ENCODE measurements around the gene CXCR2.
"Not testable (repeated sequence)": the region's sequence is repeated elsewhere in the genome, so short reads cannot be mapped to it uniquely, and the experiment has no call there.

Gene CXCR2

DNA sequence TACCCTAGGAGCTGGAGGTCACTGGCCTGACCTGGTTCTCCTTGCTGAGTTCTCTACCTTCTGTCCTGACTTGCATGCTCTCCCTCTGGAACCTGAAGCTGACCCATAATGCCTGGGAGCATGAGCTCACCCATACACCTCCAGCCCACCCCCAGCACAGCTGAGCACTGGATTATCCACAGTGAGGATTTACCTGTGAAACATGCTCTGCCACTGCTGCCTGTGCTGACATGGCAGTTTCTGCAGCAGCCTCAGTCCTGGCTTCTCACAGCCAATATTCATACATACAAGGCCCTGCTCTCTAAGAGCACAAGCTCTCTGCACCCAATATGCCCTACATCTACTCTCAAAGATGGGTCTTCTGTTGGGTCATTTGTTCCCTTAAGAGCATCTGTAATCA lies 5.0 kb downstream of the CXCR2 start:
- no peak for DNase-seq

- DNase-seq, result no peak
Measured at GRCh38 chr2:218137514-218137913, 11.7 kb downstream of the CXCR2 start.

GRCh38 chr2:218138047-218138446 lies 12.2 kb downstream of the CXCR2 start:
- DNase-seq, result no peak

DNA sequence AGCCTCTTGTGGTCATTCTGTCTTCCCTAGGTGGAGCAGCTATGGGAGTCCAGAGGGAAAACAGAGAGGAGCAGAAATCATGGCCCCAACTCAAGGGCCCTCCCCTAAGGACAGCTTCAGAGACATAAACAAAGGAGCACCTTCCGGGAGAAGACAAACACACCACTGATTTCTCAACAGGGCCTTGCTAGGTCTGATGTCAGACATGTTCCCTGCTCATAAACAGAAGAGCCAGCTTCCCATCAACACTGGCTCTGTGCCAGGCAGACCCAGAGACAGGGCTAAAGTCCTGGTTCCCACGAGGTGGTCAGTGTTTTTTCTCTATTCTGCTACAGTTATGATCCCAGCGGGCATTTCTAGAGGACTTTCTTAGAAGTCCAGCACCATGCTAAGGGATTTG lies 19.3 kb downstream of the CXCR2 start:
- no peak for DNase-seq

- no peak for DNase-seq
Measured at GRCh38 chr2:218146056-218146455, 20.2 kb downstream of the CXCR2 start.

DNA sequence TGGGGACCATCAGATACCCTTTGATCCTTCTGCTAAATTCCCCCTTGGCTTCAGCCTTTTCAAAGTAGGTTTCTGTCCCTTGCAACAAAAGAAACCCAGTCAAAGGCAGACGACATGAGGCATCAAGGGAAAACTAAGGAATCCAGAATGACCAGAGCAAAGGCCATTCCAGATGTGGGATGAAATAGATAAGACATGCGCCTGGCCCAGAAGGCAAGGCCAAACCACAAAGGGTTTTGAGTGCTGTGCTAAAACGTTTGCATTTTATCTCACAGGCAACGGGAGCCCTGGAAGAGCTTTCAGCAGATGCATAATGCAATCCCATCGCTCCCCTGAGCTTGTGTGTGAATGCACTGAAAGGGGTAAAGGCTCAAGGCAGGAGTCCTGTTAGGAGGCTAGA lies 23.3 kb downstream of the CXCR2 start:
- no peak for DNase-seq

DNA sequence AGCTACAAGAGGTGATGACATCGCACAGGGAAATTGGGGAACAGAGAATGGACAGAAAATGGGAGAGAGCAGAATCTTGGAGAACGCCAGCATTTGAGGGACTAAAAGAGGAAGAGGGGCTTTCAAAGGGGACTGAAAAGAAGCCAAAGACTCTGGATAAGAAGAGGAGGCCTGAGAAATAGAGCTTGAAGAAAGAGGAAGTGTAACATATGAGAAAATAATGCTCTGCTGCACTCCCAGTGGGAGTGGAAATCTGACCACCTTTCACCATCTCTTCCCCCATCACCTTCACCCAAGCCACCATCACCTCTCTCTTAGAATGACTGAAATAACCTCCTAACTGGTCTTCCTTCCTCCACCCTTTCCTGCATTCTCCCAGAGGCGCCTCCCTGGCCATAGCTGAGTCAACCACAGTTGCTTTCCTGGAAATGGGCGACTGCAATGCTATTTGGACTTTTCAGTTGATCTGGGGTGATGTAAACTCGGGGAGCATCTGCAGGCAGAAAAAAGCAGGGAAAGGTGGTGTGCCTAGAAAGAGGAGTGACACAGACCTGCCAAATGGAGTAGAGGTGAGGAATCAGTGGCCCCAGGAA lies 24.1 kb downstream of the CXCR2 start:
- DNase-seq, result no peak

GRCh38 chr2:218152172-218152571 lies 26.3 kb downstream of the CXCR2 start:
- no peak for DNase-seq

GRCh38 chr2:218152777-218153176 lies 26.9 kb downstream of the CXCR2 start:
- no peak for DNase-seq

DNA sequence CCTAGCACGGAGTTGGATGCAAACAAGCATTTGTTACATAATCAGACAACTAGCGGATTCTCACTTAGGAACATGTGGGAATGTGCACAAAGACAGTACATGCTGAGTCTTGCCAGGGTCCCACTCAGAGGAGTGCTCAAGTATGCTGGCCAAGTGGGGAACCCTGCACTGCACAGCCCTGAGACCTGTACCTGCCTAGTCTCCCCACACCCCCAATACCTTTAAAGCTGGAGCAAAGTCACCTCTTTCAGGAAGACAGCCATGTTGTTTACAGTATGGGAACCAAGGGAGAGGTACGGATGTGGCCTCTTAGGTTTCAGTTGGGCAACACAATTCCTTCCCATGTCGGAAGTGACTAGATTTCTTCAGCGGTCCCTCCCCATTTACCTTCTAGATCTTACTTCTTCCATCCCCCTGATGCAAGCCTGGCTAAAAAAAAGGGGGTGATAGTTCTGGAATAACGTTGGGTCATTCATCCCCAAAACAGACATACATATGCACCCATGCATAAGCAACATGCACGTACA lies 30.2 kb downstream of the CXCR2 start:
- DNase-seq, result no peak

DNA sequence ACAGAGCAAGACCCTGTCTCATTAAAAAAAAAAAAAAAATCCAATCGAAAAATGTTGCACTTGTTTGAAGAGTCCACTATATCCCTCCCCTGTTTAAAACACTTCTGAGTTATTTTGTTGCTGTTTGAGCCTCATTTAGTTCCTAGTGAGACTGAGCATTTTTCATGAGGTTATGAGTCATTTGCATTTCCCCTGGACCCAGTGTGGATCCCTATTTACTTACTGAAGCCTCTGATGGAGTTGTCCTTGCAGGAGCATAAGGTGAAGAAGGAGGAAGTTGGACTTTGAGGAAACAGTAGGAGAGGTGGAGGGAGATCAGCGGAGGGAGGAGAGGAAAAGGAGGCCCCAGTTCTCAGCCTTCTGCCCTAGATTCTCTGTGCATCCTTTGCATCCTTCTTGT lies 35.8 kb downstream of the CXCR2 start:
- no peak for DNase-seq

DNA sequence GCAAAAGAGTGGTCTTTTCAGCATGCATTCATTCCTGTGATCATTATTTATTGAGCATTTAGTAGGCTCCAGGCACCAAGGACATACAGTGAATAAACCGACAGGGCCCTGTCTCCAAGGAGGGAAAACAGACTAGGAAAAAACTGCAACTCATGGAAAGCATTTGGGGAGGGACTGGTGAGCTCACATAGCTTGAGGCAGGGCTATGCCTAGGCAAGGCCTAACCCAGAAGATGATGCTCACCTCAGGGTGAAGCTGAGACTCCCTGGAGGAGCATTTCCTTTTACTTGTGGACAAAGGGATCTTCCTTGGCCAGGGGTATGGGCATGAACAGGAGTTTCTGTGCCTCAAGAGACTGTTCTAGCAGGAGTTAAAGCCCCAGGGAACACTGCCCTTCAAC lies 37.0 kb downstream of the CXCR2 start:
- DNase-seq, result no peak

- DNase-seq, result peak; percentile 13
Measured at GRCh38 chr2:218166791-218167190, 41.0 kb downstream of the CXCR2 start, which contains the start of gene CXCR1. CXCR1 (minus strand) TSS chr2:218166962; CDS start chr2:218165211, 1,751 bp downstream.

GRCh38 chr2:218168016-218168415 lies 42.2 kb downstream of the CXCR2 start:
- DNase-seq, result no peak

- peak; percentile 25 for DNase-seq
Measured at GRCh38 chr2:218168635-218169462, 43.0 kb downstream of the CXCR2 start.

- no peak for DNase-seq
Measured at GRCh38 chr2:218169757-218170546, 44.1 kb downstream of the CXCR2 start.

GRCh38 chr2:218171744-218172143 lies 45.9 kb downstream of the CXCR2 start:
- DNase-seq, result not testable (repeated sequence)

GRCh38 chr2:218172845-218173244 lies 47.0 kb downstream of the CXCR2 start:
- no peak for DNase-seq

GRCh38 chr2:218179782-218180181 lies 54.0 kb downstream of the CXCR2 start:
- no peak for DNase-seq

- no peak for DNase-seq
Measured at GRCh38 chr2:218180467-218181114, 54.8 kb downstream of the CXCR2 start.

DNA sequence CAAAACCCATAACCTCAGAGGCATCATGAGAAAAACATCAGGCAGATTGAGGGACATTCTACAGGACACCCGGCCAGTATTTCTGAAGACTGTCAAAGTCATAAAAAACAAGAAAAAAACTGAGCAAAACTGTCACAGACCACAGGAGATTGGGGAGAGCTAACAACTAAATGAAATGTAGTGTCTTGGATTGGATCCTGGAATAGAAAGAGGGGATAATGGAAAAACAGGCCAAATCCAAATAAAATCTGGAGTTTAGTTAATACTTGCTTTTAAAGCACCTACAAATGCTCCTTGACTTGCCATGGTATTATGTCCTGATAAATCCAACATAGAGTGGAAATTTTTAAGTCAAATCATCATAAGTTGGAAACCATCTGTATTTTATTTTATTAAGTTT lies 58.5 kb downstream of the CXCR2 start:
- DNase-seq, result no peak

DNA sequence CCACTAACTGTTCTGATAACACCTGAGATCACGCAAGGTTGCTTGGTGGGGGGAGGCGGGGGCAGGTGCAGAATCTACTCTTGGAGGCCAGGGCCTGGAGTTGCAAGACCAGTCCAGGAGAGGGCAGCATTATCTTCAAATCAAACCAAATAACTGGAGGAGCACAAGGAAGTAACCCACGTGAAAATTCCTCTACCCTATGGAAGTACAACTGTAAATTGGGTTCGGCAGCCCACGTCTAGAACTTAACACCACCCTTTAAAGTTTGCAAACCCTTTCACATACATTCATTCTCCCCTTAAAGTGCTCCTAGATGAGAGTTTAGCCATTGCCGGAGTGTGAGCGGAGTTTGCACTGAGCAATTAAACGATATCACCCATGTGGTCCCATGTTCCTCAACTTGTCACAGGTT lies 60.5 kb downstream of the CXCR2 start:
- peak; percentile 58 for DNase-seq

Measured in activated effector memory CD4-positive, alpha-beta T cell treated with Interleukin-2 at 50 U/mL for 16 hours (primary cell).